Measurements from ENCODE around the gene GON4L.

GRCh38 chr1:155871390-155871789, 14.4 kb upstream of the GON4L start:
- TF ChIP-seq CTCF (conservative IDR thresholded peaks at IDR 0.05; ENCODE audit: low read depth, low read length) (no peak), EZH2 (IDR thresholded peaks at IDR 0.05; ENCODE audit: low read length, unreplicated experiment) (no peak), EZH2phosphoT487 (IDR thresholded peaks at IDR 0.05; ENCODE audit: borderline replicate concordance, low read length) (no peak)

All from PC-3 (cell line).